GM12878 (cell line): ENCODE results near the gene ARL5C. TPM values are rescaled to one million over a fixed set of nuclear protein-coding genes. Genes with fewer than 3 reads are reported as not detected.

Source experiments
- ATAC-seq: fragments of 200-7000 bp; cut with Tn5 transposase; 3 replicates; pipeline ENCODE4 v1.9.1; 2020; ENCODE audit warnings: mild to moderate bottlenecking, moderate library complexity
- BruUV-seq: library from RNA; stranded (reverse); fragments of 400-500 nt; replicated peaks from 2 replicates; lab custom pipeline; 2021; lab: Mats Ljungman, UMichigan
- CTCF ChIA-PET: fragments of 300-600 bp; sonication (Branson Sonifier 250); formaldehyde crosslinking; extraction: SDS; loops from one replicate; lab custom pipeline; 2021; ENCODE audit warnings: inconsistent platforms; lab: Yijun Ruan, JAX
- POLR2A ChIA-PET: fragments of 350-600 bp; formaldehyde crosslinking; extraction: SDS; loops from one replicate; lab custom pipeline; 2021; ENCODE audit warnings: inconsistent platforms; lab: Charles Lee
- RAD21 ChIA-PET: fragments of 300-600 bp; sonication (Branson Sonifier 250); formaldehyde crosslinking; loops from one replicate; lab custom pipeline; 2023; ENCODE audit warnings: antibody characterized with exemption; ENCODE audit not compliant: unreplicated experiment; lab: Charles Lee
- SMC1A ChIA-PET: fragments of 300-600 bp; sonication (Branson Sonifier 250); formaldehyde crosslinking; loops from one replicate; lab custom pipeline; 2023; ENCODE audit not compliant: unreplicated experiment, uncharacterized antibody; lab: Charles Lee
- DNase-seq: peaks from one replicate; pipeline ENCODE4 v3.0.0-alpha.2; 2011; ENCODE audit warnings: low read depth, low spot score
- FAIRE-seq: peaks from 3 replicates; lab custom pipeline; 2011; peaks lifted over from hg19 to GRCh38; lab: Jason Lieb, UNC
- H2AFZ ChIP-seq: 2 replicates; pipeline ENCODE4 v1.6.0; 2011; ENCODE audit warnings: low read depth, low read length, control low read depth; ENCODE audit not compliant: control insufficient read depth
- H3K27ac ChIP-seq: 2 replicates; pipeline ENCODE4 v1.5.1; 2011; ENCODE audit warnings: control low read depth; ENCODE audit not compliant: control insufficient read depth, insufficient read depth
- H3K27me3 ChIP-seq, 2 experiments: replicated peaks in 1 of 2; 2 replicates each; pipeline versions ENCODE4 v1.6.0 to v1.6.1; 2011; ENCODE audit warnings: low read length in 1 of 2; ENCODE audit not compliant: control insufficient read depth in 2 of 2, insufficient read depth in 2 of 2
- H3K36me3 ChIP-seq, 2 experiments: 2 replicates each; pipeline ENCODE4 v1.5.1; 2011; ENCODE audit warnings: low read length in 1 of 2; ENCODE audit not compliant: control insufficient read depth in 2 of 2, insufficient read depth in 2 of 2
- H3K4me1 ChIP-seq: 2 replicates; pipeline ENCODE4 v1.6.1; 2011; ENCODE audit warnings: mild to moderate bottlenecking, low read length, moderate library complexity, mixed read lengths; ENCODE audit not compliant: control insufficient read depth, insufficient read depth
- H3K4me2 ChIP-seq: 2 replicates; pipeline ENCODE4 v1.6.0; 2011; ENCODE audit warnings: control low read depth; ENCODE audit not compliant: control insufficient read depth, insufficient read depth
- H3K4me3 ChIP-seq: fragments of 200-600 bp; sonication (generic); 2 replicates; pipeline ENCODE4 v1.5.1; 2016
- H3K79me2 ChIP-seq: 2 replicates; pipeline ENCODE4 v1.6.0; 2011; ENCODE audit warnings: low read length; ENCODE audit not compliant: control insufficient read depth, insufficient read depth
- H3K9ac ChIP-seq: 2 replicates; pipeline ENCODE4 v1.8.0; 2011; ENCODE audit warnings: low read length, control low read depth, mixed read lengths; ENCODE audit not compliant: control insufficient read depth, insufficient read depth
- H3K9me3 ChIP-seq: replicated peaks from 3 replicates; pipeline ENCODE4 v1.5.1; 2011; ENCODE audit warnings: mild to moderate bottlenecking, low read length; ENCODE audit not compliant: control insufficient read depth, insufficient read depth
- H4K20me1 ChIP-seq: 2 replicates; pipeline ENCODE4 v1.6.0; 2011; ENCODE audit not compliant: control insufficient read depth, insufficient read depth
- CHD1 ChIP-seq: IDR thresholded peaks from 2 replicates; pipeline ENCODE4 v1.6.1; 2012; ENCODE audit warnings: low read depth, low read length, improper control_type of control experiment
- E2F4 ChIP-seq: IDR thresholded peaks from 2 replicates; pipeline ENCODE4 v1.6.1; 2012; ENCODE audit warnings: low read depth, low read length, improper control_type of control experiment
- JUND ChIP-seq: IDR thresholded peaks from 2 replicates; pipeline ENCODE4 v1.6.1; 2012; ENCODE audit warnings: low read depth, mild to moderate bottlenecking, low read length, improper control_type of control experiment, moderate library complexity
- KLF5 ChIP-seq: fragments of 450-650 bp; IDR thresholded peaks from 2 replicates; pipeline ENCODE4 v1.6.1; 2014; ENCODE audit warnings: mild to moderate bottlenecking; ENCODE audit not compliant: partially characterized antibody
- MEF2B ChIP-seq: fragments of 450-650 bp; IDR thresholded peaks from 2 replicates; pipeline ENCODE4 v1.6.1; 2018; ENCODE audit warnings: mild to moderate bottlenecking, moderate library complexity; ENCODE audit not compliant: partially characterized antibody, poor library complexity, severe bottlenecking
- SREBF1 ChIP-seq: IDR thresholded peaks from 2 replicates; pipeline ENCODE4 v1.6.1; 2012; ENCODE audit warnings: mild to moderate bottlenecking, low read length
- YBX1 ChIP-seq: fragments of 450-650 bp; IDR thresholded peaks from 2 replicates; pipeline ENCODE4 v1.6.1; 2016; ENCODE audit warnings: antibody characterized with exemption
- YY1 ChIP-seq: IDR thresholded peaks from 2 replicates; pipeline ENCODE4 v1.6.1; 2011; ENCODE audit warnings: low read depth, mild to moderate bottlenecking, low read length
- ZNF622 ChIP-seq: fragments of 450-650 bp; IDR thresholded peaks from 2 replicates; pipeline ENCODE4 v1.6.1; 2017; ENCODE audit warnings: mild to moderate bottlenecking, inconsistent platforms
- WGBS: methylation state at CpG from one replicate; pipeline ENCODE4 v1.1.6; 2016; ENCODE audit warnings: low lambda C conversion rate; ENCODE audit not compliant: insufficient replicate concordance, insufficient coverage; ENCODE audit errors: missing lambda C conversion rate; 5-methylcytosine and 5-hydroxymethylcytosine counted together
- in situ Hi-C: fragments of 300-500 bp; cut with MboI; formaldehyde crosslinking; loops from 9 replicates; pipeline ENCODE4 v1.14.3; 2018; ENCODE audit warnings: mixed read lengths
- intact Hi-C: fragments of 100-400 bp; cut with micrococcal nuclease; formaldehyde crosslinking; loops from one replicate; pipeline ENCODE4 v1.14.2; 2022; ENCODE audit not compliant: unreplicated experiment
- polyA plus RNA-seq, 11 experiments: library from polyadenylated mRNA; depleted of rRNA in 4 of 11; unstranded in 6 of 11; stranded (reverse) in 5 of 11; fragments of >200 nt; fragmentation: Nextera tagmentation in 4 of 11; fragmentation: Illumina TruSeq in 1 of 11; extraction: Ambion mirVana in 4 of 11; extraction: Trizol in 1 of 11; gene quantifications; 1 replicate in 1 of 11; 2 replicates in 10 of 11; pipeline versions ENCODE4 v1.2.1 to v1.2.3, GENCODE V29; 2011 to 2016; ENCODE audit warnings: inconsistent platforms in 2 of 11, missing spikeins in 2 of 11, low read depth in 1 of 11
- total RNA-seq, 4 experiments: library from RNA; depleted of rRNA in 3 of 4; stranded (reverse); fragments of >200 nt in 3 of 4; fragmentation: Illumina TruSeq in 1 of 4; extraction: Trizol in 1 of 4; gene quantifications; 2 replicates each; pipeline versions ENCODE4 v1.2.1 to v1.2.3, GENCODE V29; 2013 to 2021

Gene ARL5C
- total and polyA plus RNA-seq, 10 of the 15 experiments (the other 5 are each of a cell fraction or from before 2014, with no cell fraction given): not detected

DNA sequence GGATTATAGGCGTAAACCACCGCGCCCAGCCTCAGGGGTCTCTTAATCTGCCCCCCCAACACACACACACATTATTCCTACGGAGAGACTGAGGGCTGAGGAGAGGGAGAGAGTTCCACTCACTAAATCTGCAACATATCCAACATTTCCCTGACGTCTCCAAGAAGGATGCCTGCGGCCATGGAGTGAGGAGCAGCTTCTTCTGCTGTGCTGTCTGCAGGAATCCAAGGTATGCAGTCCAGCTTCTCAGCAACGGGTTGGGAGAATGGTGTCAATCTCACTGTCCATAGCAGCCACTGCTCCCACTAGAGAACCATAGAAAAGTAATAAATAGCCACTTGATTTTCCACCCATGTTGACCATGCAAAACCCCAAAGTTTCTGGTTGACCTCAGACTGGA lies 9.5 kb downstream of the ARL5C start:
- Histone ChIP-seq H3K27ac (no peak overlapping the region), H3K27me3 (no peaks in the 10 kb centered on the region; a peak in 1 of 4 replicates), H3K4me1 (peaks cover 8% of the 10 kb centered on the region), H4K20me1 (no peaks in the 10 kb centered on the region), H3K36me3 (no peaks in the 10 kb centered on the region), H3K9ac (no peak overlapping the region), H3K9me3 (no peaks in the 10 kb centered on the region), H3K4me3 (no peak overlapping the region), H2AFZ (no peak overlapping the region), H3K4me2 (no peak overlapping the region), H3K79me2 (no peaks in the 10 kb centered on the region)
- RAD21 ChIA-PET: no interaction called here
- SMC1A ChIA-PET: interaction anchor here (1.1 kb wide), 1 partner anchor 8 kb away, joined by 3 read pairs; no protein-coding TSS in a partner anchor
- CTCF ChIA-PET: interaction anchor here (0.7 to 5.9 kb wide), 3 partner anchors 9 to 100 kb away, joined by 3 to 128 read pairs (median 5); partner anchors contain the start of gene ARL5C
- DNase-seq (no peak), ATAC-seq (no peak), FAIRE-seq (no peak)
- no TSS peak for BruUV-seq
- in situ Hi-C loops: loop anchor here (10.0 kb wide), 1 partner anchor 402 kb away; the partner anchor contains the start of gene PSMB3
- POLR2A ChIA-PET: no interaction called here
- WGBS: 64% methylated on average over 7 of the region's 7 CpGs
- intact Hi-C loops: no loop called here
- TF ChIP-seq E2F4 (no peak), KLF5 (no peak), YY1 (no peak), CHD1 (no peak), ZNF622 (no peak), YBX1 (no peak), JUND (no peak), SREBF1 (no peak), MEF2B (no peak)
- TF ChIP-seq, all 136 proteins: peak for 0
